ENCODE data around the gene DCAF8L1.
"Not testable (repeated sequence)": the region's sequence is repeated elsewhere in the genome, so short reads cannot be mapped to it uniquely, and the experiment has no call there.

Gene DCAF8L1

GRCh38 chrX:27981349-27981748 is at the start of gene DCAF8L1:
DCAF8L1 (minus strand) TSS chrX:27981449; CDS start chrX:27981334, 115 bp downstream.
- no peak for DNase-seq

DNA sequence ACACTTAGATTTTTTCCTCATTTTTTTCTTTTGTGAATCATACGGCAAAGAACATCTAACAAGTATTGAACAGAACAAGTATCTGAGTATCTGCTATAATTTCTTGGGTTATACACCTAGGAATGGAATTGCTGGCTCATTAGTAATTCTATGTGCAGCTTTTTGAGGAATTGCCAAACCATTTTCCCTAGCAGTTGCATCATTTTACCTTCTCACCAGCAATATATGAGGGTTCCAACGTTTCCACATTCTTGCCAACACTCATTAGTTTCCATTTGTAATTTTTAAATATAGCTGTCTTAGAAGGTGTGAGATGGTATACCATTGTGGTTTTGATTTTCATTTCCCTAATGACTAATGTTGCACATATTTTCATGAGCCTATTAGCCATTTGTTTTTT is 41.1 kb upstream of the DCAF8L1 start:
- no peak for DNase-seq

DNA sequence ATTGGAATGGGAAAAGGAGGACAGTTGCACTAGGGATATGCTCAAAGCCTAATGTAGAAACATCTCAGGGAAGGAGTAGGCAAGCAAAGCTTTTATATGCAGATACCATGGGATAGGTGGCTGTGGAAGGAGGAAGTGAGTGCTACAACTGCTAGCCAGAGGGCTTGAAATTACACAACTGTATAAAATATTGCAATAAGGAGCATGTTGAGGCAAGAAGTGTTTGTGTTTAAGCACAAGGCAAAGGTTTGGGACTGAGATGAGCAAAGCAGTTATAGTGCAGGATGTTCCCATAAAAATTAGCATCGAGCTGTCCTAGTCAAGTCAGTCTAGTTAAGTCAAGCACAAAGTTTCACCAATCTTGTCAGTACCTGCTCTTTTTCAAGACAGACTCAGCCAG is 35.6 kb upstream of the DCAF8L1 start:
- DNase-seq, result no peak

DNA sequence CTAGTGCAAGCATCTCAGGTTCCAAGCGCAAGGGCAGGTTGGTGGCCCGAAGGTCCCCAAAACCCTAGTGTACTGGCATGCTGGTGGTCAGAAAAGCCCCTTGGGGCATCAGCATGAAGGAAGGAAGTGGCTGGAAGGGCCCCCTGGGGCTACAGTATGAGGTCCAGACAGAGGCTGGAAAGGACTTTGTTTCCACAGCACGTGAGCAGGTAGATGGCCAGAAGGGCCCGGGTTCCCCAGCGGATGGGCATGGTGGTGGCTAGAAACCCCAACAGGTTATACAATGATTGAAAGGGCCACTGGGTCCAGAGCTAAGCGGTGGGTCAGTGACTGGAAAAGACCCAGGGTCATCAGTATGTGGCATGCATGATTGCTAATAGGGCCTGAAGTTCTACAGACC is 34.7 kb upstream of the DCAF8L1 start:
- no peak for DNase-seq

DNA sequence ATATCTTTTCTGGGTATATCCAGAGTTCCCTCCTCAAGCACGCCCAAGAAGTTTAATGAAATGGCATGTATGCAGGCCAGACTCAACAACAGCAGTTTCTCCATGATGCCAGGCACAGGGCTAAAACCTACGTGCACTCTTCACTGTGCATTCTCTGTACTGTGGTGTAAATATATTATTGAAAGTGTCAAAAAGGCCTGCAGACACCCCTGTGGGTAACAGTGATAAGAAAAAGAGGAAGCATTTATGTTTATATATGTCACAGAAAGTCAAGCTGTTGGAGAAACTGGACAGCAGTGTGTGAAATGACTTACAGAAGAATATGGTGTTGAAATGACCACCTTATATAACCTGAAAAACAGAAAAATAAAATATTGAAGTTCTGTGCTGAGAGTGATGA is 29.6 kb upstream of the DCAF8L1 start:
- DNase-seq, result no peak

- DNase-seq, result no peak
Measured at GRCh38 chrX:27998666-27999065, 17.4 kb upstream of the DCAF8L1 start.

GRCh38 chrX:27997622-27998021 is 16.4 kb upstream of the DCAF8L1 start:
- no peak for DNase-seq

DNA sequence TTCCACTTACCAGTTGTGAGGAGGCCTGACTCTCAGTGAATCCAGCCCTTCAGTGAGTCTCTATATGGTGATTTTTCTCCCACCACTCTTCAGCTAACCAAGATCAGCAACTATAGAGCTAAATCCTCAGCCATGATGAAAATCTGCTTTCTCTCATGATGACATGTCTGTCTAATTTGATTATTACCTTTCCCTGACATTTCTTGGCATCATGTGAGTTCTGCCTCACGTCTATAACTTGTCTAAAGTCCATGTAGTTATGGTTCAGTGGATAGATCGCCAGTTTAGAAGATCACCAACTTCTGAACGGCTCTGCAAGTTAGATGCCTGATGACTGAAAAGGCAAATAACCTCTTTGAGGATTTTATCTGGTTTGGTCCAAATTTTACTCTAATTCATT is 14.9 kb upstream of the DCAF8L1 start:
- DNase-seq, result no peak

GRCh38 chrX:27995611-27996010 is 14.4 kb upstream of the DCAF8L1 start:
- DNase-seq, result no peak

DNA sequence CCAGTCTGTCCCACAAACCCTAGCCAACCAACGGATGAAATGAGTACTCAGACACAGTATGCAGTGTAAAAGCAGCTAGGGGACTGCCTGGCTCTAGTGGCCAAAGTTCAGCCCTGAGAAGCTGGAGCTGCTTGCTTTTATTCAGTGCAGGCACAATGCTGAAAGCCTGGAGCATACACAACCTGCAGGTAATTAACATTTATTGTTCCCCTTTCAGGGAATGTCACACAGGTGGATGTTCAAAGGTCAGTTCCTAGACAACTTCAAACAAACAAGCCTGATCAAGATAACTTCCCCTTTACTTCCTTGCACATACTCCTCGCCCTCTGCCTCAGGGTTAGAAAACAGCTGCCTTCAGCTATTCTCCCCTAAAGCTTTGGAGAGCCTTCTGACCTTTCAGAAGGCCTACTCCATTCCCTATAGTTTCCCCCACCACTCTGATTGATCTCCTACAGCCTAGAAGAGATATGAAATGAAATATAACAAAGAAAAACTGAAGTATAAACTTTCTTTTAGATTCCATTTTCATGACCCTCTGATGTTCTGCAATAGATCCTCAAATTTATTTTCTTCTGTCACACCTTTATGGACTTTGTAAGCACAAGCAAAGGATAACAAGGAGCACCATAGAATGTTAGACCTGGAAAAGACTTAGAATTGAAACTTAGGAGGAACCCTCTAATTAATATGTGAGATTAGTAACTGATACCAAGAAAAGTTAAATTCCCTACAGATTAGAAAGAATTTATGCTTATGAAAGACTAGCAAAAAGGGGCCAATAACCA is 6.8 kb upstream of the DCAF8L1 start:
- DNase-seq, result no peak

DNA sequence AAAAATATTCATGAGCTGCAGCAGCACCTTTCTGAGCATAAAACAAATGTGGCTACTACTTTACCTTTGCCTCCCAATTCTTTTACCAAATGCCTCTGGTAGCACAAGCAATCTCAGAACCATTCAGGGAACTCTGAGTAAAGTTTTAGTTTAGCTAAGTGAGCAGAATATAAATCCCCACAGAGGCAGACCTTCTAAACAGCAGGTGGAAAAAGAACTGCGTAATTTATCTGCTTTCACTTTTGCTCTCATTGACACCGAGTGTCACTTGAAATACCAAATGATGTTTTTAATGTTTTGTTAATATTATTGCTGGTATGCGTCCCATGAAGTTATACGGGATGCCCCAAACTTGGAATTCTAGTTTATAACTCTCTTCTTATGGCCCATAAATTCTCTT is 4.3 kb downstream of the DCAF8L1 start:
- DNase-seq, result not testable (repeated sequence)

DNA sequence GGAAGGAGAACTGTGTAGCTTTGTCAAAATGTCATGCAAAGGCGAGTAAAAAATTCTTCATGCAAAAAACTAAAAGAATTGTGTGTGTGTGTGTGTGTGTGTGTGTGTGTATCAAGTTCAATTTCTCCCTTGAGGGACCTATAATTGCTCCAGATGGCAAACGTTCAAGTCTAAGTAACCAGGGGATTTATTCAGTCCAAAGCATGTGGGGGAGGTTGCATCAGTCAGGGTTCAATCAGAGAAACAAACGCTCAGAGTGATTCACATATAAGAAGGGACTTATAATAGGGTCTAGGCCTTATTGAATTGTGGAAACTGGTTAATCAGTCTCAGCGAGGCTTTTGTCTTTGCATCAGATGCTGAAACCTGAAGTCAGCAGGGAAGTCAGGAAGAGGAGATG is 5.0 kb downstream of the DCAF8L1 start:
- no peak for DNase-seq

GRCh38 chrX:27968878-27969277 is 12.4 kb downstream of the DCAF8L1 start:
- no peak for DNase-seq

- no peak for DNase-seq
Measured at GRCh38 chrX:27968352-27968751, 12.9 kb downstream of the DCAF8L1 start.

DNA sequence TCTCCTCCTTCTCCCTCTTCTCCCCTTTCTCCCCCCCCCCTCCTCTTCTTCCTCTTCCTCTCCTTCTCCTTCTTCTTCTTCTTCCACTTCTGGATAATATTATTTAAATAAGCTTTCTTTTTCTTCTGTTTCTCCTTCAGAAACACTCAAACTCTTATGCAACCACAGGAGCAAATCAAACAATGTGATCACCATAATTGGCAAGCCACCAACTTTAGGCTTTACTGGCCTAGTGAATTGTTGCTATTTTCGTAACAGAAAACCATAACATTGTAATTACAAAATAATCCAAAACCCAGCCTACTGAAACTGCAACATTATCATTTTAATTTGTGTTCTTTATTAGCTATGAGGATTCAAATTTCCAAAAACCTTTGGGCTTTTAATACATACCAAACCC is 14.3 kb downstream of the DCAF8L1 start:
- no peak for DNase-seq

DNA sequence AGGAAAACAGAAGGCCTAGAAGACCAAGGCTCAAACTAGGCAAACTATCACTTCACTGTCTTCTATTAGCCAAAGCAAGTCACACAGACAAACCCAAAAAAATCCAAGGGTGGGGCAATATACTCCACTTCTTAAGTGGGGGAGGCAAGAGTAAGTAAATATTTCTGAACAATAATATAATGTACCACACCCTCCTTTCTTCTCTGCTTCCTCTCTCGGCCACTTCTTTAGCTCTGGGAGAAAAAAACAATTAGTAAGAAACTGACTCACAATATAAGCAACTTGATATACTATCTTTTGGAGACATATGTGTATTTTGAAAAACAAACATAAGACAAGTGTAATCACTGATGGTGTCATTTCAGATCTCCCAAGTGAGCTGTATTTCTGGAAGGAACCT is 14.8 kb downstream of the DCAF8L1 start:
- DNase-seq, result no peak

GRCh38 chrX:27965348-27965747 is 15.9 kb downstream of the DCAF8L1 start:
- not testable (repeated sequence) for DNase-seq

GRCh38 chrX:27964432-27964831 is 16.8 kb downstream of the DCAF8L1 start:
- no peak for DNase-seq

DNA sequence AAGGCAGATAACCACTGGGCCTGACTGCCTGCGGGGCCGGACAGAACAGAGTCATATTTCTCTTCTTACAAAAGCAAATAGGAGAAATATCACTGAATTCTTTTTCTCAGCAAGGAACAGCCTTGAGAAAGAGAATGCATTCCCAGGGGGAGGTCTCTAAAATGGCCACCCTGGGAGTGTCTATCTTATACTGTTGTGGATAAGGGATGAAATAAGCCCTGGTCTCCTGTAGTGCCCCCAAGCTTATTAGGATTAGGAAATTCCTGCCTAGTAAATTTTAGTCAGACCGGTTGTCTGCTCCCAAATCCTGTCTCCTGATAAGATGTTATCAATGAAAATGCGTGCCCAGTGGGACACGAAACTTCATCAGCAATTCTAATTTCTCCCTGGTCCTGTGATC is 20.8 kb downstream of the DCAF8L1 start:
- not testable (repeated sequence) for DNase-seq

- no peak for DNase-seq
Measured at GRCh38 chrX:27953171-27953570, 28.1 kb downstream of the DCAF8L1 start.

DNA sequence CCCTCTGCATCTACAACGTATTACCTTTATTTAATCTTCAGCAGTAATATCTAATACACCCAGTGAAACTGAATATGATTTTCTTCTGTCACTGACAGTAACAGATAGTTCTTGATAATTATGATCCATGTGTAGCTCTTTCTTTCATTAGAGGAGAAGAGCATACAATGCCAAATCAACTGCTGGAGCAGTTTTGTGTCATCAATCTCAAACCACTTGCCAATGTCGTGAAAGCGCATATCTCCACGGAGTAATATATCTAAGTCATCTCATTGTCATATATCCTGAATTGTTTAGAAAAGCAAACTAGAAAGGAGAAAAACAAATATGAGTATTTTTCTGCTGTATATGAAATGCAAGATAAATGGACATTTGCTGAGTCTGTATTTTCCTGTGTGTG is 47.9 kb downstream of the DCAF8L1 start:
- DNase-seq, result no peak

Data from C1 segment of cervical spinal cord (tissue), 14 donors.